IMR-90 (cell line): ENCODE measurements around the gene VSIR. TPM values are rescaled to one million over a fixed set of nuclear protein-coding genes. Genes with fewer than 3 reads are reported as not detected.

Experiments used
- ATAC-seq: fragments of 200-7000 bp; cut with Tn5 transposase; 2 replicates; pipeline ENCODE4 v1.9.1; 2020; ENCODE audit warnings: low read depth, mild to moderate bottlenecking, moderate library complexity
- BruUV-seq: library from RNA; stranded (reverse); fragments of 400-500 nt; replicated peaks from 2 replicates; lab custom pipeline; 2021; lab: Mats Ljungman, UMichigan
- CTCF ChIA-PET: fragments of 300-600 bp; formaldehyde crosslinking; extraction: SDS; loops from one replicate; lab custom pipeline; 2021; ENCODE audit warnings: antibody characterized with exemption; lab: Yijun Ruan, JAX
- POLR2A ChIA-PET: fragments of 300-600 bp; sonication (Branson Sonifier 250); formaldehyde crosslinking; loops from one replicate; lab custom pipeline; 2022; ENCODE audit warnings: antibody characterized with exemption; ENCODE audit not compliant: unreplicated experiment; lab: Charles Lee
- DNase-seq: peaks from one replicate; pipeline ENCODE4 v3.0.0; 2013
- H2AFZ ChIP-seq: replicated peaks from 2 replicates; pipeline ENCODE3; 2013; ENCODE audit warnings: low read length, mild to moderate bottlenecking; ENCODE audit not compliant: poor library complexity
- H2AK5ac ChIP-seq: 2 replicates; pipeline ENCODE4 v1.6.1; 2013; ENCODE audit warnings: low read depth, low read length, inconsistent platforms
- H2AK9ac ChIP-seq: replicated peaks from 2 replicates; pipeline ENCODE3; 2013; ENCODE audit warnings: mild to moderate bottlenecking, low read depth, low read length, moderate library complexity; ENCODE audit not compliant: poor library complexity
- H2BK120ac ChIP-seq: 2 replicates; pipeline ENCODE4 v1.6.1; 2013; ENCODE audit warnings: low read depth, low read length, inconsistent platforms
- H2BK15ac ChIP-seq: 3 replicates; pipeline ENCODE4 v1.6.1; 2013; ENCODE audit warnings: low read depth, low read length, inconsistent platforms
- H2BK20ac ChIP-seq: 2 replicates; pipeline ENCODE4 v1.6.1; 2013; ENCODE audit warnings: low read depth, mild to moderate bottlenecking, inconsistent platforms, low read length, moderate library complexity
- H2BK5ac ChIP-seq: 2 replicates; pipeline ENCODE4 v1.6.1; 2013; ENCODE audit warnings: mild to moderate bottlenecking, low read depth, low read length, inconsistent platforms; ENCODE audit not compliant: poor library complexity, severe bottlenecking
- H3K14ac ChIP-seq: replicated peaks from 2 replicates; pipeline ENCODE4 v1.6.1; 2013; ENCODE audit warnings: low read depth, low read length, inconsistent platforms
- H3K18ac ChIP-seq: 2 replicates; pipeline ENCODE4 v1.6.1; 2013; ENCODE audit warnings: low read depth, low read length, control low read depth
- H3K23ac ChIP-seq: 2 replicates; pipeline ENCODE4 v1.6.1; 2013; ENCODE audit warnings: low read depth, low read length, inconsistent platforms
- H3K27ac ChIP-seq: 2 replicates; pipeline ENCODE4 v1.5.1; 2013; ENCODE audit warnings: mild to moderate bottlenecking, control low read depth, low read length; ENCODE audit not compliant: insufficient read depth
- H3K27me3 ChIP-seq: 2 replicates; pipeline ENCODE4 v1.6.1; 2013; ENCODE audit warnings: low read length; ENCODE audit not compliant: control insufficient read depth, insufficient read depth
- H3K36me3 ChIP-seq: 2 replicates; pipeline ENCODE4 v1.6.1; 2013; ENCODE audit warnings: low read length, mixed read lengths; ENCODE audit not compliant: control insufficient read depth, insufficient read depth
- H3K4ac ChIP-seq: 2 replicates; pipeline ENCODE4 v1.6.1; 2013; ENCODE audit warnings: low read depth, low read length, inconsistent platforms
- H3K4me1 ChIP-seq: 2 replicates; pipeline ENCODE4 v1.6.1; 2013; ENCODE audit warnings: low read length, mixed read lengths; ENCODE audit not compliant: control insufficient read depth, insufficient read depth
- H3K4me2 ChIP-seq: 2 replicates; pipeline ENCODE4 v1.6.1; 2013; ENCODE audit warnings: low read depth, mild to moderate bottlenecking, control low read depth, low read length, moderate library complexity
- H3K4me3 ChIP-seq: 2 replicates; pipeline ENCODE4 v1.5.1; 2013; ENCODE audit warnings: low read depth, mild to moderate bottlenecking, control low read depth, low read length, moderate library complexity; ENCODE audit not compliant: insufficient read depth
- H3K56ac ChIP-seq: 2 replicates; pipeline ENCODE4 v1.6.1; 2013; ENCODE audit warnings: low read length, inconsistent platforms; ENCODE audit not compliant: insufficient read depth; ENCODE audit errors: extremely low read depth
- H3K79me1 ChIP-seq, 2 experiments: 2 replicates each; pipeline ENCODE4 v1.6.1; 2013; ENCODE audit warnings: low read length in 2 of 2, inconsistent platforms in 1 of 2, low read depth in 1 of 2
- H3K9ac ChIP-seq: 2 replicates; pipeline ENCODE4 v1.6.1; 2013; ENCODE audit warnings: low read depth, low read length, control low read depth
- H3K9me1 ChIP-seq: 2 replicates; pipeline ENCODE4 v1.6.1; 2013; ENCODE audit warnings: low read length, inconsistent platforms; ENCODE audit not compliant: insufficient read depth
- H3K9me3 ChIP-seq: 2 replicates; pipeline ENCODE4 v1.6.1; 2013; ENCODE audit warnings: low read length; ENCODE audit not compliant: control insufficient read depth, insufficient read depth
- H4K20me1 ChIP-seq: 2 replicates; pipeline ENCODE4 v1.6.1; 2013; ENCODE audit warnings: low read length, inconsistent platforms; ENCODE audit not compliant: insufficient read depth
- H4K5ac ChIP-seq: 2 replicates; pipeline ENCODE4 v1.6.1; 2013; ENCODE audit warnings: mild to moderate bottlenecking, low read depth, low read length, control low read depth
- H4K8ac ChIP-seq, 2 experiments: 2 replicates each; pipeline ENCODE4 v1.6.1; 2013; ENCODE audit warnings: low read depth in 2 of 2, low read length in 2 of 2, control low read depth in 1 of 2, inconsistent platforms in 1 of 2
- H4K91ac ChIP-seq: 2 replicates; pipeline ENCODE4 v1.6.1; 2013; ENCODE audit warnings: low read depth, low read length, inconsistent platforms; ENCODE audit not compliant: insufficient read depth
- BHLHE40 ChIP-seq: fragments of 150-350 bp; IDR thresholded peaks from 2 replicates; pipeline ENCODE4 v1.6.1; 2016; ENCODE audit warnings: mild to moderate bottlenecking, low read depth, low read length
- CHD1 ChIP-seq: IDR thresholded peaks from 2 replicates; pipeline ENCODE4 v1.6.1; 2012; ENCODE audit warnings: low read depth, low read length, improper control_type of control experiment
- ELK1 ChIP-seq: fragments of 150-350 bp; IDR thresholded peaks from 2 replicates; pipeline ENCODE4 v1.6.1; 2016; ENCODE audit warnings: low read depth, mild to moderate bottlenecking, low read length, moderate library complexity, borderline replicate concordance
- MAFK ChIP-seq: IDR thresholded peaks from 2 replicates; pipeline ENCODE4 v1.6.1; 2012; ENCODE audit warnings: low read depth, low read length, improper control_type of control experiment
- MAZ ChIP-seq: IDR thresholded peaks from 2 replicates; pipeline ENCODE4 v1.6.1; 2012; ENCODE audit warnings: low read depth, mild to moderate bottlenecking, low read length, improper control_type of control experiment, moderate library complexity, borderline replicate concordance
- MXI1 ChIP-seq: IDR thresholded peaks from 2 replicates; pipeline ENCODE4 v1.6.1; 2012; ENCODE audit warnings: low read depth, mild to moderate bottlenecking, low read length, moderate library complexity, borderline replicate concordance
- POLR2A ChIP-seq: IDR thresholded peaks from 2 replicates; pipeline ENCODE4 v1.6.1; 2012; ENCODE audit warnings: mild to moderate bottlenecking, low read depth, low read length
- RAD21 ChIP-seq: IDR thresholded peaks from 2 replicates; pipeline ENCODE4 v1.6.1; 2012; ENCODE audit warnings: low read length, improper control_type of control experiment
- RCOR1 ChIP-seq: IDR thresholded peaks from 2 replicates; pipeline ENCODE4 v1.6.1; 2012; ENCODE audit warnings: mild to moderate bottlenecking, low read length, improper control_type of control experiment; ENCODE audit not compliant: insufficient replicate concordance
- RFX5 ChIP-seq: IDR thresholded peaks from 2 replicates; pipeline ENCODE4 v1.8.0; 2012; ENCODE audit warnings: low read depth, mild to moderate bottlenecking, low read length, moderate library complexity
- SMC3 ChIP-seq: fragments of 150-350 bp; IDR thresholded peaks from 2 replicates; pipeline ENCODE4 v1.6.1; 2016; ENCODE audit warnings: low read depth, mild to moderate bottlenecking, antibody characterized with exemption, low read length, moderate library complexity
- USF2 ChIP-seq: fragments of 150-350 bp; IDR thresholded peaks from 2 replicates; pipeline ENCODE4 v1.6.1; 2017; ENCODE audit warnings: mild to moderate bottlenecking, antibody characterized with exemption, low read length, low read depth
- WGBS, 2 experiments: methylation state at CpG; one replicate each; pipeline versions ENCODE4 v1.1.5 to v1.1.7; 2013; ENCODE audit warnings: missing lambda C conversion rate in 2 of 2; ENCODE audit not compliant: insufficient read length in 1 of 2; ENCODE audit errors: extremely low coverage in 2 of 2; 5-methylcytosine and 5-hydroxymethylcytosine counted together
- dilution Hi-C: fragments of 300-500 bp; cut with HindIII; formaldehyde crosslinking; loops from one replicate; pipeline ENCODE4 v1.14.3; 2018; ENCODE audit warnings: low sequenced_read_pairs; ENCODE audit not compliant: unreplicated experiment
- in situ Hi-C: fragments of 300-500 bp; cut with MboI; formaldehyde crosslinking; loops from 3 replicates; pipeline ENCODE4 v1.14.3; 2019; ENCODE audit warnings: low sequenced_read_pairs, inconsistent platforms, mixed read lengths
- intact Hi-C: fragments of 100-400 bp; cut with micrococcal nuclease; formaldehyde crosslinking; loops from 2 replicates; pipeline ENCODE4 v1.10.0; 2022
- polyA plus RNA-seq, 3 experiments: library from polyadenylated mRNA; depleted of rRNA; stranded (reverse); fragments of >200 nt; gene quantifications; 2 replicates each; pipeline ENCODE4 v1.2.3, GENCODE V29; 2012; ENCODE audit warnings: low replicate concordance in 1 of 3
- total RNA-seq: library from RNA; depleted of rRNA; stranded (reverse); fragments of >200 nt; gene quantifications from 2 replicates; pipeline ENCODE4 v1.2.3, GENCODE V29; 2012

Gene VSIR
- total and polyA plus RNA-seq, 2 of the 4 experiments (the other 2 are of a cell fraction), result 5.0 to 23.8 TPM

- peaks cover 59% of the 10 kb centered on the region for H3K27me3 ChIP-seq
- DNase-seq (no peak), ATAC-seq (no peak)
- POLR2A ChIA-PET, result no interaction called here
- no peak overlapping the region for H3K4ac ChIP-seq
- H3K9me3 ChIP-seq, result peaks cover 2% of the 10 kb centered on the region; the same call in 1 of the 2 replicates
- H3K4me3 ChIP-seq, result no peak overlapping the region
- no peak overlapping the region for H3K18ac ChIP-seq
- intact Hi-C loops, result no loop called here
- no peak overlapping the region for H3K56ac ChIP-seq
- no peak overlapping the region for H4K5ac ChIP-seq
- no TSS peak for BruUV-seq
- WGBS, 2 experiments, result 94% methylated on average over 6 of the region's 18 CpGs; no CpG with 5 or more reads in 1 of the 2 experiments
- no peaks in the 10 kb centered on the region for H3K36me3 ChIP-seq
- H3K4me2 ChIP-seq, result no peak overlapping the region
- H4K91ac ChIP-seq, result no peak overlapping the region
- no peak overlapping the region for H2AK5ac ChIP-seq
- CTCF ChIA-PET, result interaction anchor here (0.6 to 1.1 kb wide), 3 partner anchors 8 to 64 kb away, joined by 3 read pairs; no protein-coding TSS in a partner anchor
- TF ChIP-seq RAD21, result no peak
- no peak for TF ChIP-seq MAZ
- no peak for TF ChIP-seq RFX5
- no peak for TF ChIP-seq ELK1
- no peak for TF ChIP-seq USF2
- TF ChIP-seq SMC3, result no peak
- no peak for TF ChIP-seq MAFK
- TF ChIP-seq MXI1, result no peak
- TF ChIP-seq RCOR1, result no peak
- TF ChIP-seq CHD1, result no peak
- no peak for TF ChIP-seq POLR2A
- no peak for TF ChIP-seq BHLHE40
- no peak overlapping the region for H3K27ac ChIP-seq
- H3K23ac ChIP-seq, result no peak overlapping the region
- no peak overlapping the region for H2BK5ac ChIP-seq
- no peaks in the 10 kb centered on the region for H3K79me1 ChIP-seq
- H2AK9ac ChIP-seq, result no peak overlapping the region
- H2AFZ ChIP-seq, result no peak overlapping the region
- H2BK15ac ChIP-seq, result no peak overlapping the region
- no peak overlapping the region for H3K14ac ChIP-seq
- in situ Hi-C loops, result no loop called here
- no peak overlapping the region for H4K8ac ChIP-seq
- no peak overlapping the region for H2BK20ac ChIP-seq
- H3K9me1 ChIP-seq, result no peaks in the 10 kb centered on the region
- H3K9ac ChIP-seq, result no peak overlapping the region
- H4K20me1 ChIP-seq, result no peaks in the 10 kb centered on the region
- H2BK120ac ChIP-seq, result no peak overlapping the region
- dilution Hi-C loops, result no loop called here
- H3K4me1 ChIP-seq, result no peaks in the 10 kb centered on the region
These were observed 68.5 kb downstream of the VSIR start for GRCh38 chr10:71704816-71705215.
